GM21737 (cell line): ENCODE measurements around the gene ZNF609.
"Not testable (repeated sequence)": the region's sequence is repeated elsewhere in the genome, so short reads cannot be mapped to it uniquely, and the experiment has no call there.

Source experiments
- ATAC-seq: cut with Tn5 transposase; IDR thresholded peaks from one replicate; pipeline ENCODE4 v1.9.1; 2021; ENCODE audit warnings: mild to moderate bottlenecking, moderate library complexity; ENCODE audit not compliant: unreplicated experiment

The ZNF609 gene

GRCh38 chr15:64618540-64618939 is 158.2 kb downstream of the ZNF609 start:
- no peak for ATAC-seq

GRCh38 chr15:64619880-64620839 is 159.8 kb downstream of the ZNF609 start:
- ATAC-seq, result no peak

GRCh38 chr15:64621056-64621455 is 160.7 kb downstream of the ZNF609 start:
- no peak for ATAC-seq

- ATAC-seq, result peak; percentile 80
Measured at GRCh38 chr15:64622410-64623260, 162.3 kb downstream of the ZNF609 start.

- no peak for ATAC-seq
Measured at GRCh38 chr15:64623347-64623996, 163.1 kb downstream of the ZNF609 start.

GRCh38 chr15:64624242-64624641 is 163.9 kb downstream of the ZNF609 start:
- ATAC-seq, result no peak

GRCh38 chr15:64629063-64629462 is 168.7 kb downstream of the ZNF609 start:
- ATAC-seq, result no peak

GRCh38 chr15:64630396-64631107 is 170.2 kb downstream of the ZNF609 start:
- no peak for ATAC-seq

GRCh38 chr15:64632639-64633038 is 172.3 kb downstream of the ZNF609 start:
- not testable (repeated sequence) for ATAC-seq

- ATAC-seq, result no peak
Measured at GRCh38 chr15:64633332-64633731, 173.0 kb downstream of the ZNF609 start.

GRCh38 chr15:64634027-64634426 is 173.6 kb downstream of the ZNF609 start:
- ATAC-seq, result peak; percentile 79

GRCh38 chr15:64634576-64635498 is 174.5 kb downstream of the ZNF609 start:
- ATAC-seq, result peak; percentile 54

- peak; percentile 3 for ATAC-seq
Measured at GRCh38 chr15:64635499-64636495, 175.4 kb downstream of the ZNF609 start.

GRCh38 chr15:64636556-64636955 is 176.2 kb downstream of the ZNF609 start:
- no peak for ATAC-seq

- no peak for ATAC-seq
Measured at GRCh38 chr15:64637412-64637811, 177.0 kb downstream of the ZNF609 start.

GRCh38 chr15:64639744-64640143 is 179.4 kb downstream of the ZNF609 start:
- ATAC-seq, result not testable (repeated sequence)

- no peak for ATAC-seq
Measured at GRCh38 chr15:64640146-64640871, 179.9 kb downstream of the ZNF609 start.
